ENCODE measurements around the gene SND1. TPM values are rescaled to one million over a fixed set of nuclear protein-coding genes. Genes with fewer than 3 reads are reported as not detected.

Gene SND1
- total RNA-seq, 2 donors from 2014 or later = 146 to 155 TPM

DNA sequence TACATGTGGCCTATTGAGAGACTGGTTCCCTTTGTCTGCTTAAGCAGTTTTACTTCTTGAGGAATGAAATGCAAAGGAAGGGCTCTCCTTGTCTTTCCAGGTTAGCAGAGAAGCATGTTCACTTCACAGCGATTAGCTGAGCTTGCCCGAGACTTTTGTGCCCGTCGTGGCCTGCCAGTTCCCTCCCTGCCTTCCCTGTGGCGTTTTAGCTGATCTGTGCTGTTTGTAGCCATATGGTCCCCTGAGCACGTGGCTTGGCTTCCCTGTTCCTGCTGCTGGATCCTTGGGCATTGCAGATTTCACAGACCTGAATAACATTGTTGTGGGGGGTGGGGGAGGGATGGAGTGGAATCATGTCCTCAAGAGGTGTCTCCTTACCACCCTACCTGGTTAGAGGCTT lies 61.8 kb downstream of the SND1 start:
- DNase-seq = peak in 2 of 4 donors; percentile 14 to 15
- intact Hi-C loops (cut with DNase I) = no loop called here

GRCh38 chr7:127715272-127715671 lies 63.3 kb downstream of the SND1 start:
- H3K36me3 ChIP-seq (replicated peaks in 1 of 2; ENCODE audit: insufficient read depth in 1 of 2, low read depth in 2 of 2) = peaks cover 0 to 6% of the 10 kb centered on the region in 2 donors
- H3K27me3 ChIP-seq = no peaks in the 10 kb centered on the region
- 58 to 100% methylated on average over 3 of the region's 3 CpGs for WGBS, 2 donors
- H3K9me3 ChIP-seq = no peaks in the 10 kb centered on the region
- no peak overlapping the region for H3K27ac ChIP-seq
- intact Hi-C loops (cut with DNase I) = no loop called here
- no peak for TF ChIP-seq POLR2A (IDR thresholded peaks at IDR 0.05)
- TF ChIP-seq, protein P1, sequence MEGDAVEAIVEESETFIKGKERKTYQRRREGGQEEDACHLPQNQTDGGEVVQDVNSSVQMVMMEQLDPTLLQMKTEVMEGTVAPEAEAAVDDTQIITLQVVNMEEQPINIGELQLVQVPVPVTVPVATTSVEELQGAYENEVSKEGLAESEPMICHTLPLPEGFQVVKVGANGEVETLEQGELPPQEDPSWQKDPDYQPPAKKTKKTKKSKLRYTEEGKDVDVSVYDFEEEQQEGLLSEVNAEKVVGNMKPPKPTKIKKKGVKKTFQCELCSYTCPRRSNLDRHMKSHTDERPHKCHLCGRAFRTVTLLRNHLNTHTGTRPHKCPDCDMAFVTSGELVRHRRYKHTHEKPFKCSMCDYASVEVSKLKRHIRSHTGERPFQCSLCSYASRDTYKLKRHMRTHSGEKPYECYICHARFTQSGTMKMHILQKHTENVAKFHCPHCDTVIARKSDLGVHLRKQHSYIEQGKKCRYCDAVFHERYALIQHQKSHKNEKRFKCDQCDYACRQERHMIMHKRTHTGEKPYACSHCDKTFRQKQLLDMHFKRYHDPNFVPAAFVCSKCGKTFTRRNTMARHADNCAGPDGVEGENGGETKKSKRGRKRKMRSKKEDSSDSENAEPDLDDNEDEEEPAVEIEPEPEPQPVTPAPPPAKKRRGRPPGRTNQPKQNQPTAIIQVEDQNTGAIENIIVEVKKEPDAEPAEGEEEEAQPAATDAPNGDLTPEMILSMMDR (IDR thresholded peaks at IDR 0.05) = no peak
- no peak for DNase-seq
- no peak for ATAC-seq
- H3K4me1 ChIP-seq = no peaks in the 10 kb centered on the region
- no peak overlapping the region for H3K4me3 ChIP-seq

More for the DNA sequence above, 61.8 kb downstream of the SND1 start:
- TF ChIP-seq, protein P1 (IDR thresholded peaks at IDR 0.05) = no peak
- TF ChIP-seq POLR2A (IDR thresholded peaks at IDR 0.05) = no peak
- ATAC-seq = no peak
- Histone ChIP-seq H3K4me1 (no peaks in the 10 kb centered on the region), H3K9me3 (no peaks in the 10 kb centered on the region), H3K36me3 (replicated peaks in 1 of 2; ENCODE audit: insufficient read depth in 1 of 2, low read depth in 2 of 2) (peaks cover 0 to 8% of the 10 kb centered on the region in 2 donors), H3K27ac (no peak overlapping the region), H3K4me3 (no peak overlapping the region), H3K27me3 (no peaks in the 10 kb centered on the region)
- 84 to 89% methylated on average over 6 of the region's 6 CpGs for WGBS, 2 donors

- intact Hi-C loops (cut with DNase I) = no loop called here
- peaks cover 0 to 6% of the 10 kb centered on the region in 2 donors for H3K36me3 ChIP-seq (replicated peaks in 1 of 2; ENCODE audit: insufficient read depth in 1 of 2, low read depth in 2 of 2)
Measured at GRCh38 chr7:127715901-127716300, 63.9 kb downstream of the SND1 start.

DNA sequence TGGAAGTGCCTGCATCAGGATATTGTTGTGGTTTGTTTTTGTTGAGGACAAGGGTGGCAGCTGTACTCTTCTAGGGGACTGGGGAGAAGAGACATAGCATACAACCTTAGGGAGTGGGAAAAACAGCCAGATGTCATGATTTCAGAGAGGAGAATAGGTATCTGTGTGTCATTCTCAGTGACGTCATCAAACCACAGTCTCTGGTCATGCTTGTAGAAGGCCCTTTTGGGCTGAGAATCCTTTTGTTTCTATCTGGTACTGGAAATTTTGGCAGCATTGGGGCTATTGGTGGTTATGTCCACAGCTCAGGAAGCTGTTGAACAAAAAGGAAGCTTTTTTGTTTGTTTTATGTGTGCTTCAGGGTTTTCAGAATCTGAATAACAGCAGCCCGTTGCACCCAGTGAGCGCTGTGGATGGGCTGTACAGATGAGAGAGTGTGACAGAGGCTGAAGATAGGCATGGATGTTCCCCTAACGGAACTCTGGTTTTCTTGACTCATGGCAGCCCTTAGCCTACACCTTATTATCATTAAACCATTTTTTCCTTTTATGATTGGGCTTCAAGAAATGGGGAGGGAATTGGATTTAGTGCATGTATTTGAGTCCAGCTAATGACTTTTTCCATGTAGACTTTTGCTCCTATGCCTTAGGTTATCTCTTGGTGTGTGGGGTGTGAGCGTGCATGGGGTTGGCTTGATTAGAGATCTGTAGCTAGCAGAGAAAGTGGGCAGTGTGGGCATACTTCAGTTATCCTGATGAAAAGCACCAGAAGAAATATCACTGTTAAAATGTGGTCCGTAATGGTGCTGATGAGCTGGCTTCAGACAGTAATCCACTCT lies 65.7 kb downstream of the SND1 start:
- ATAC-seq (no peak), DNase-seq (no peak)
- no peaks in the 10 kb centered on the region for H3K27me3 ChIP-seq
- intact Hi-C loops (cut with DNase I) = no loop called here
- no peak overlapping the region for H3K27ac ChIP-seq
- TF ChIP-seq, protein P1 (IDR thresholded peaks at IDR 0.05) = no peak
- TF ChIP-seq POLR2A (IDR thresholded peaks at IDR 0.05) = no peak
- no peaks in the 10 kb centered on the region for H3K4me1 ChIP-seq
- 89% methylated on average over 6 of the region's 6 CpGs for WGBS, 2 donors
- no peaks in the 10 kb centered on the region for H3K9me3 ChIP-seq
- no peak overlapping the region for H3K4me3 ChIP-seq
- H3K36me3 ChIP-seq (replicated peaks in 1 of 2; ENCODE audit: insufficient read depth in 1 of 2, low read depth in 2 of 2) = peaks cover 0 to 2% of the 10 kb centered on the region in 2 donors

More at GRCh38 chr7:127715901-127716300, 63.9 kb downstream of the SND1 start:
- DNase-seq (no peak), ATAC-seq (no peak)
- no peak for TF ChIP-seq POLR2A (IDR thresholded peaks at IDR 0.05)
- TF ChIP-seq, protein P1 (IDR thresholded peaks at IDR 0.05) = no peak
- no peak overlapping the region for H3K27ac ChIP-seq
- no peaks in the 10 kb centered on the region for H3K9me3 ChIP-seq
- no peaks in the 10 kb centered on the region for H3K4me1 ChIP-seq
- H3K27me3 ChIP-seq = no peaks in the 10 kb centered on the region
- H3K4me3 ChIP-seq = no peak overlapping the region
- WGBS, 2 donors = 90 to 92% methylated on average over 1 of the region's 1 CpG

DNA sequence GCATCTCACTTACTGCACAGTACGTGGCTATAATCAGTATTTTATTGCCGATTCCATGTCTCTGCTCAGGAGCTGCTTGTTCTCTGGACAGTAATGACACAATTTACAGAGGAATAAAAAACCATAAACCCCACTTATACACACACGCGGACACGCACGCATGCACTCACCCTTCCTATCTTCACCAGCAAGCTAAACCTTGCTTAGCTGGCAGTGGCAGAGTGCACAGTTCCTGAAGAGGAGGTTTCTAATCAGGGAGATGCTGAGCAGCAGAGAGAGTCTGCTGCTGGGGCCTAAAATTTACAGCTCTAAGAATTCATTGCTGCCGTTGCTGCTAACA lies 66.3 kb downstream of the SND1 start:
- H3K36me3 ChIP-seq (replicated peaks in 1 of 2; ENCODE audit: insufficient read depth in 1 of 2, low read depth in 2 of 2) = peaks cover 0 to 2% of the 10 kb centered on the region in 2 donors
- intact Hi-C loops (cut with DNase I) = no loop called here
- H3K4me1 ChIP-seq = no peaks in the 10 kb centered on the region
- no peak for DNase-seq
- ATAC-seq = no peak
- H3K4me3 ChIP-seq = no peak overlapping the region
- H3K27me3 ChIP-seq = no peaks in the 10 kb centered on the region
- TF ChIP-seq, protein P1 (IDR thresholded peaks at IDR 0.05) = no peak
- no peak for TF ChIP-seq POLR2A (IDR thresholded peaks at IDR 0.05)
- no peaks in the 10 kb centered on the region for H3K9me3 ChIP-seq
- no peak overlapping the region for H3K27ac ChIP-seq
- WGBS, 2 donors = 84 to 93% methylated on average over 7 of the region's 7 CpGs

Measured in body of pancreas (tissue), 4 donors.